HG03457 (cell line): ENCODE data around the gene TFEC.
A peak's percentile ranks its signal among the peaks of the same experiment; 100 is the strongest.
"Not testable (repeated sequence)": the region's sequence is repeated elsewhere in the genome, so short reads cannot be mapped to it uniquely, and the experiment has no call there.

Source experiments
- ATAC-seq: cut with Tn5 transposase; IDR thresholded peaks from one replicate; pipeline ENCODE4 v1.9.1; 2021; ENCODE audit warnings: moderate number of reproducible peaks; ENCODE audit not compliant: unreplicated experiment

Gene TFEC, protein sequence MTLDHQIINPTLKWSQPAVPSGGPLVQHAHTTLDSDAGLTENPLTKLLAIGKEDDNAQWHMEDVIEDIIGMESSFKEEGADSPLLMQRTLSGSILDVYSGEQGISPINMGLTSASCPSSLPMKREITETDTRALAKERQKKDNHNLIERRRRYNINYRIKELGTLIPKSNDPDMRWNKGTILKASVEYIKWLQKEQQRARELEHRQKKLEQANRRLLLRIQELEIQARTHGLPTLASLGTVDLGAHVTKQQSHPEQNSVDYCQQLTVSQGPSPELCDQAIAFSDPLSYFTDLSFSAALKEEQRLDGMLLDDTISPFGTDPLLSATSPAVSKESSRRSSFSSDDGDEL

DNA sequence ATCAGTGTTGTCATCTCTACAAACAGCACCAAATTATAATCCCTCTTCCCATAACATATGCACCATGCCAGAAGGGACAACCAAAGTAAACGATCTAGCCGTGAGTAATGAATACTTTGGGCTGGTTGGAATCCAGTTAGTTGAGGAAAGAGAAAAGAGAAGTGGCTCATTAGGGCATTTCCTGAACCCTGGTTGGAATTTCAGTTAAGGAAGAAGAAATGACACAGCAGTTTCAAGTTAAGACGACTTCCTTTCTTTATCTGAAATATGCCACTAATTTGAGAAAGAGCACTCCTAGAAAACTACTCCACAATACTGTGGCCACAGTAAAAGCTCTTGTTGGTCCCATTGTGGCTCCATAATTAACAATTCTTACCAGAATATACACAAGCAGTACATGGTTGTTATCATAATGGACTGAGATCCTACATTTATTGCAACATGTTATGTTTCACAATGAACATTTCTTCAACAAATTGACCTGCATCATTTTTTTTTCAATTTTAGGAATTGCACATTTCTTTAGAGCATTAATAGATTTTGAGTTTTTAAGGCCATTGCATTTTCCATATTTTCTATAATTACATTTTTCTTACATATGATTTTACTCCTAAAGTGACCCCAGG, at the start of gene TFEC:
TFEC (minus strand) TSS at position 113 of the 626 bp plus-strand sequence. CDS start 46,322 bp downstream, outside the sequence.
- ATAC-seq, result no peak

DNA sequence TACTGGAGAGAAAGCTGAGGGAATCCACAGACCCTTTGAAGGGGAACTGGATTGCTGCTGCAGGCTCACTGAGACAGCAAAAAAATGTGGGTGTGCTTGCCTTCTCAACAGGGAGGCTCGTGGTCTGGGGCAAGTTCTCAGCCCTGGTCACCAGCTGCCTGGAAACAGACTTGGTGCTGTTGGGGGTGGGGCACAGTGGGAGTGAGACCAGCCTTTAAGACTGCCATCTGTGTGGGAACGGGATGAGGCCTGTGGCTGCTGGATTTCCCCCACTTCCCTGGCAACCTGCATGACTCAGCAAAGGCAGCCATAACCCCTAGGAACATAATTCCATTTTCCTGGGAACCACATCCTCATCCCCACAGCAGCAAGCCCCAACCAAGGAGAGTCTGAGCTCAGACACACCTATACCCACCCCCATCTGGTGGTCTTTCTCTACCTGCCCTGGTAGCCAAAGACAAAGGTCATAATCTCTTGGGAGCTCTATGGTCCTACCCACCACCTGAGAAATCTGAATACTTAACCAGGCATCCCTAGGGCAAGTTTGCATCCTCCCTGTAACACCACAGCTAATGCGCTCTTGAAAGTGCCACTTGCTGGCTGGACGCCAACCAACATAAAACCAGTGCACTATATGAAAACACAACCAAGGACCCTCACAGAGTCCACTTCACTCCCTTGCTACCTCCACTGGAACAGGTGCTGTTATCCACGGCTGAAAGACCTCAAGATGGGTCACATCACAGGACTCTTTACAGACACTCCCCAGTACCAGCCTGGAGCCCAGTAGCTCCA, 45.0 kb upstream of the TFEC start:
- ATAC-seq, result no peak

GRCh38 chr7:116071629-116072028, 41.1 kb upstream of the TFEC start:
- no peak for ATAC-seq

DNA sequence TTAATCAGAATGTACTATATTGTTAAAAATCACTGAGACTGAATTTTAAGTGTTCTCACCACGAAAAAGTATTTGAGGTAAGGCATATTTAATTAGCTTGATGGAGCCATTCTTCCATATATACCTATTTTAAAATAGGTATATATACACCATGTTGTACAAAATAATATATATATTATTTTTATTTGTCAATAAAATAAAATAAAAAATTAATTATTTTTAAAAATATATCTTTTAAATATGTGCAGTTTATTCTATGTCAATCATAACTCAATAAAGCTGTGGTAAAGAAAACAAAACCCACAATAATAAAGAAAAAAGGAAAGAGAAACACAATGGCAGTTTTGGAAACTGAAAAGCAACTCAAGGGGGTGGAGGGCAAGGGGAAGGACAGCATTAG, 33.6 kb upstream of the TFEC start:
- ATAC-seq, result no peak

GRCh38 chr7:116062666-116063065, 32.1 kb upstream of the TFEC start:
- no peak for ATAC-seq

DNA sequence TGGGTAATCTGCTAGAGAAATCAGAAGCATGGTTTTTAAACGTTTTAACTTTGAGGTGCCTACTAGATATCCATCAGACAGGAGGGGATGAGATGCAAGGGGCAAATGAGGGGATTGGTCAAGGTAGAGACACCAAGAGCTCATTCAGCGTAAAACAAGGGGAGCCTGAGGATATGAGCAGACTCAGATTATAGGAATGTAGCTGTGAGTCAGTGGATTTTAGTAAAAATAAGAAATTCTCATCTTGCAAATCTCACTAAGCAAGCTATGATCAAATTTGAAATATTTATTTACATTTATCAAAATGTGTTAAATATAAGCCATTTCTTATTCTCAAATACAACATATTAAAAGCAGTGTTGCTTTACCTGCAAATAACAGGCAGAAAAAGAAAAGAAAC, 21.4 kb upstream of the TFEC start:
- no peak for ATAC-seq

DNA sequence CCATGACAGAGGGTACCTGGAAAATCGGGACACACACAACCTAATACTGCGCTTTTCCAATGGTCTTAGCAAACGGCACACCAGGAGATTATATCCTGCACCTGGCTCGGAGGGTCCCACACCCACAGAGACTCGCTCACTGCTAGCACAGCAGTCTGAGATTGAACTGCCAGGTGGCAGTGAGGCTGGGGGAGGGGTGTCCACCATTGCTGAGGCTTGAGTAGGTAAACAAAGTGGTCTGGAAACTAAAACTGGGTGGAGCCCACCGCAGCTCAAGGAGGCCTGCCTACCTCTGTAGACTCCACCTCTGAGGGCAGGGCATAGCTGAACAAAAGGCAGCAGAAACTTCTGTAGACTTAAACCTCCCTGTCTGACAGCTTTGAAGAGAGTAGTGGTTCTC, 16.7 kb upstream of the TFEC start:
- ATAC-seq, result not testable (repeated sequence)

DNA sequence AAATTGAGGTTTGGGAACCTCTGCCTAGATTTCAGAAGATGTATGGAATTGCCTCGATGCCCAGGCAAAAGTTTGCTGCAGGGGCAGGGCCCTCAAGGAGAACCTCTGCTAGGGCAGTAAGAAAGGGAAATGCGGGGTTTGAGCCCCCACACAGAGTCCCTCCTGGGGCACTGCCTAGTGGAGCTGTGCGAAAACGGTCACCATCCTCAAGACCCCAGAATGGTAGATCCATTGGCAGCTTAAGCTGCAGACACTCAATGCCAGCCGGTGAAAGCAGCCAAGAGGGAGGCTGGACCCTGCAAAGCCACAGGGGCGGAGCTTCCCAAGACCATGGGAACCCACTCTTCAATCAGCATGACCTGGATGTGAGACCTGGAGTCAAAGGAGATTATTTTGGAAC, 15.0 kb upstream of the TFEC start:
- no peak for ATAC-seq

DNA sequence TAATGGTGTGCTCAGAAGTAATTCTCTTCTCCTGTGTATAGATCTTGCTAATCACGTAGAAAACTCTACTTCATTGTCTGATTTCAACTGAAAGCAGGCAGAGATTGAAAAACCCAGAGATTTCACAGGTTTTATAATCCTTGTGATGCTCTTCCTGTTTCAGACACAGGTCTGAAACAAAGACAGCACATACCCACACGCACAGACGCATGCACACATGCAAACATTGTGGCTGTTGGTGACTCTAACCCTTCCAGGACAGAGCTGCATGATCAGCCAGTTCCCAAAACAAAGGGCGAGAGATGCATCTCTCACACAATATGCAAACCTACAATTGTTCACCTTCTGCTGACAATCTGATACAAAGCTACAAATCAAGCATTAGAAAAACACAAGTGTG, 11.1 kb upstream of the TFEC start:
- peak; percentile 79 for ATAC-seq

DNA sequence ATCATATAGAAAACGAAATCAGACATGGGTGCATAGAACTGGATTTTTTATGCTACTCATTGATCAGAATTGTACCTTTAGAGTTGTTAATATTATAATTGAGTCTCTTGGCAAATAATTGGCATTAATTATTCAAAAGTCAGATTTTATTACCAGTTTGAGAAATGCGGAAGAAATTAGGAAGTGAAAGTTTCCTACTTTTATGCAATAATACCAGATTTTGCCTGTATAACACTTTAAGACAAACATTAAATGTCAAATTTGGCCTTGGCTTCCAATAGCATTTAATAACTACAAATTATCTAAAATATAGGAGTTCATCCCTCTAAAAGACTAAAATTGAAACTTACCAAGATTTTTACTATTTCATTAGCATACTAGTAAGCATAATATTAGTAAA, 6.8 kb upstream of the TFEC start:
- no peak for ATAC-seq

GRCh38 chr7:116034411-116034810, 3.8 kb upstream of the TFEC start:
- no peak for ATAC-seq

DNA sequence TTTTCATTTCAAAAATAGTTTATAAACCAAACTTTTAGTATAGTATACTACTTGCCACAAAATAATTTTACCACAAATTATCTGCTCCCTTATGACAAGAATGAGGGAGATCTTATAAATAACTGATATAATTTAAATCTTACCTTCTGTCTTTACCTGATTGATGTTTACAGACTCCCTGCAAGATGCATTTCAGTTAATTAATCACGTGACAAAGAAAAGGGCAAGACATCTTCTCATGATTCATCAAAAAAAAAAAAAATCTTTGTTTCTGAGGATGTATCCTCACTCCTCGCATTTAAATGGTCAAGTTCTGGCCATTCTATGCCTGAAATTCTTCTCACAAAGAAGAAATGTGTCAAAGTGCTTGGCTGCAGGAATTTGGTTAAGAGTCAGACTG, 2.3 kb upstream of the TFEC start:
- no peak for ATAC-seq

DNA sequence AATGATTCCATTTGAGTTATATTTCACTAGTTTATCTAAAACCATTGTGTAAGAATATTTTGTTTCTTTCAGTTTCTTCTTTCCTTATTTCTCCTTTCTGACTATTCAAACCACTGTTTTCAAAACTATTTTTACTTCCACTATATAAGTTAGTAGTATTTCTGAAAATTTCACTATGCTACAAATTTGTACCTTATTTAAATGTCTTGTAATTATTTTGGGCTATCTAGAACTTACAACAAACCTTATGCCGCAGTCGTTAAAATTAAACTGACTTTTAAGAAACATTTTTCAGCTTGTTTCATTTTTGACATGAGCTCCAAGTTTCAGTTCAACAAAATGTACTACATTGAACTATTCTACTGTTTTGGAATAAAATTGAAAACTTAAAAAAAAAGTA, 1.8 kb downstream of the TFEC start:
- peak; percentile 58 for ATAC-seq

DNA sequence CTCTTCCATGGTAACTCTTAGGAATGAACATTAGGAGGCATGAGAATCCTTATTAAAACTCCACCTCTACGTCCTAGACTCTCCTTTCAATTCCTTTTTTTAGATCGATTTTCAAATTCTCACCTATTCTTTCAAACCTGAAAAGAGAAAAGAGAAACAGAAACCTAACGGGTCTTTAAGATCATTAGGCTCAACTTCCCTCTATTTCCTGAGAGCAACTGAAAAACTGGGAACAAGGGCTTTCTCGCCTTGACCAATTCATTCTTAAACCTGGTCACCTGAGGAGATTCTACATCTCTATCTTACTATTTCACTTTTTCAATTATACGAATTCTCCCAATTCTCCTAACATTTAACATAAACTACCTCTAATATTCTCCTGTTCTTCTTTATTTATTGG, 2.8 kb downstream of the TFEC start:
- ATAC-seq, result no peak

GRCh38 chr7:116024826-116025809, 5.4 kb downstream of the TFEC start:
- ATAC-seq, result no peak

DNA sequence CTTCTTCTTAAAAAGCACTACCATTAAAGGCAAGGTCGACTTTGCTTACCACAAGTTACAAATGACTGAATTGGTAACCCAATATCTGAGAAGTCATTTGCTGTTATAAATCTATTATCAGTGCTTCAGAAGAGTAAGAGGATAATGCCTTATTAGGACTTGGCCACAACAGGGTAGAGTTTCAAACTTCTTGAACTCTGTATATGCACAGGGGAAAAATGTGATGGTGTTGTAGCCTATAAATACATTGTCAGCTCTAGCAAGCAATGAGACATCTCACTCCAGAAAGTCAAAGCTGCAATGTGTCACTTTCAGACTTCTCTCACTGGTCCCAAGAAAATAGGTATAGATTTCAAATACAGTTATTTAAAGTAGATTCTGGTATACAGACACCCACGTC, 9.3 kb downstream of the TFEC start:
- ATAC-seq, result no peak

DNA sequence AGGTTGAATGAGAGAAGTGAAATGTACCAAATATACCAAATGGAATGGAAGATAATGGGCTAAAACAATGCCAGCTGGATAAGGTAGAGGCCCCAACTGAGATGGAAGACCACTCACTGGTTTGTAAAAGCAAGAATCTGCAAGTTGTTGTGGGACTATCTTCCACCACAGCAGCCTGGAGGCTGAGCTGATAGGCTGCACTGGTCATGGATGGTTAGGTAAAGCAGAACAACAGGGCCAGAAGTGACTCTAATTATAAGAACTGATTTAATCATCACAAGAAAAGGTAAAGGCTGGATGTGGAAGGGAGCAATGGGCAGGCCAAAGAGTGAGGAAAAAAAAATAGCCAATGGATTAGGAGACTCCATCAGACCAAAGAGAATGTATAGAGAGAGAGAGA, 11.8 kb downstream of the TFEC start:
- no peak for ATAC-seq

- no peak for ATAC-seq
These were observed 16.9 kb downstream of the TFEC start for GRCh38 chr7:116013675-116014074.

GRCh38 chr7:116011584-116011983, 19.0 kb downstream of the TFEC start:
- no peak for ATAC-seq

GRCh38 chr7:116004762-116005161, 25.8 kb downstream of the TFEC start:
- ATAC-seq, result not testable (repeated sequence)

GRCh38 chr7:115997221-115997620, 33.3 kb downstream of the TFEC start:
- ATAC-seq, result no peak
